NCI-H1092 (cell line): ENCODE measurements around the gene WBP1.
A peak's percentile ranks its signal among the peaks of the same experiment; 100 is the strongest.
"Not testable (repeated sequence)": the region's sequence is repeated elsewhere in the genome, so short reads cannot be mapped to it uniquely, and the experiment has no call there.

Source experiments
- DNase-seq: peaks from one replicate; lab custom pipeline; 2025; lab: John Stamatoyannopoulos, UW

Gene WBP1

GRCh38 chr2:74482801-74483674 is 24.8 kb downstream of the WBP1 start, which contains the start of the genes CCDC142 and TTC31:
CCDC142 (minus strand) TSS chr2:74482998; CDS start chr2:74482837, 161 bp downstream.
TTC31 (plus strand) TSS chr2:74483081; CDS start chr2:74483096, 15 bp downstream.
- DNase-seq = peak; percentile 87

GRCh38 chr2:74483675-74484164 is 25.5 kb downstream of the WBP1 start:
- DNase-seq = not testable (repeated sequence)

GRCh38 chr2:74486141-74486540 is 27.9 kb downstream of the WBP1 start:
- no peak for DNase-seq

GRCh38 chr2:74488643-74489481 is 30.6 kb downstream of the WBP1 start:
- no peak for DNase-seq

GRCh38 chr2:74489906-74490305 is 31.7 kb downstream of the WBP1 start:
- no peak for DNase-seq

- no peak for DNase-seq
These were observed 33.7 kb downstream of the WBP1 start for GRCh38 chr2:74491648-74492544.

GRCh38 chr2:74493546-74493945 is 35.3 kb downstream of the WBP1 start:
- no peak for DNase-seq

- DNase-seq = no peak
These were observed 37.2 kb downstream of the WBP1 start for GRCh38 chr2:74495440-74495839.

- no peak for DNase-seq
These were observed 38.9 kb downstream of the WBP1 start for GRCh38 chr2:74496997-74497776.

GRCh38 chr2:74497777-74498499 is 39.7 kb downstream of the WBP1 start:
- DNase-seq = no peak

GRCh38 chr2:74498500-74499266 is 40.4 kb downstream of the WBP1 start:
- DNase-seq = no peak

- DNase-seq = no peak
These were observed 41.2 kb downstream of the WBP1 start, which contains the start of gene LBX2 for GRCh38 chr2:74499267-74499939. LBX2 (minus strand) TSS chr2:74499603; CDS start chr2:74499537, 66 bp downstream.

- no peak for DNase-seq
These were observed 41.8 kb downstream of the WBP1 start for GRCh38 chr2:74499940-74500577.

- DNase-seq = no peak
These were observed 42.3 kb downstream of the WBP1 start for GRCh38 chr2:74500578-74500946.

GRCh38 chr2:74501335-74502071 is 43.3 kb downstream of the WBP1 start:
- DNase-seq = no peak

GRCh38 chr2:74502147-74502719 is 44.0 kb downstream of the WBP1 start:
- no peak for DNase-seq
